Stimulated activated effector memory CD8-positive, alpha-beta T cell treated with anti-CD3 and anti-CD28 coated beads, Interleukin-12 subunit alpha, Interleukin-12 subunit beta, amount 100 ng/mL, for 72 hours (primary cell): ENCODE results near the gene DUSP16.
"Not testable (repeated sequence)": the region's sequence is repeated elsewhere in the genome, so short reads cannot be mapped to it uniquely, and the experiment has no call there.

Experiments
- ATAC-seq: fragments of 150-1000 bp; cut with Tn5 transposase; 2 replicates; pipeline ENCODE4 v1.10.0; 2021
- DNase-seq, 2 donors: peaks; one replicate each; pipeline ENCODE4 v3.0.0; 2021 to 2022; ENCODE audit warnings: low spot score in 2 of 2
- H3K27ac Mint-ChIP-seq: one replicate; pipeline ENCODE4 v1.8.0; 2022; ENCODE audit warnings: mild to moderate bottlenecking, mixed read lengths
- H3K36me3 Mint-ChIP-seq: one replicate; pipeline ENCODE4 v1.8.0; 2022; ENCODE audit warnings: mild to moderate bottlenecking, mixed read lengths
- H3K4me1 Mint-ChIP-seq: one replicate; pipeline ENCODE4 v1.8.0; 2022; ENCODE audit warnings: mixed read lengths
- H3K4me3 Mint-ChIP-seq: one replicate; pipeline ENCODE4 v1.8.0; 2022; ENCODE audit warnings: mild to moderate bottlenecking, mixed read lengths
- H3K9me3 Mint-ChIP-seq: one replicate; pipeline ENCODE4 v1.8.0; 2022; ENCODE audit warnings: mixed read lengths

DUSP16 gene

GRCh38 chr12:12507121-12507520 lies 55.5 kb downstream of the DUSP16 start:
- Mint-ChIP-seq H3K4me1 (peaks cover 47% of the 10 kb centered on the region), H3K9me3 (no peaks in the 10 kb centered on the region), H3K27ac (peak overlapping the region; percentile 73), H3K36me3 (peaks cover 43% of the 10 kb centered on the region), H3K4me3 (peak overlapping the region; percentile 55)
- ATAC-seq (no peak), DNase-seq (no peak)

DNA sequence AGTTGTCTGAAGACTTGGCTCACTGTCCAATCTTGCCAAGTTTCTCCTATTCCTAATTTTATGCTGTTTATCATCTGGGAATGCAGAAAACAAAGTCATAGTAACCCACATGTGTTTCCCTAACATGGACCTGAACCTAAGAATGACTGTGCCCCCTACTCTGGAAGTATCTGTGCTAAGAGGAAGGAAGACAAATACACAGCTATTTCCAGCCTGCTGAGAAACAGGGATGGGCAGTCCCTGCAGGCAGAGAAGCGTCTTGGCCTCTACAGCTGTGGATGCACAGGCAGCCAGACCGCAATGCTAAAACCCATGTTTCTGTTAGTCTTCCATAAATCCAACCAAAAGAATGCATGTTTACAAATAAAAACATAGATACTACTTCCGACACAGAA lies 56.2 kb downstream of the DUSP16 start:
- Mint-ChIP-seq H3K4me3 (peak overlapping the region; percentile 55), H3K9me3 (no peaks in the 10 kb centered on the region), H3K36me3 (peaks cover 43% of the 10 kb centered on the region), H3K4me1 (peaks cover 48% of the 10 kb centered on the region), H3K27ac (peak overlapping the region; percentile 73)
- DNase-seq: no peak
- ATAC-seq: no peak

DNA sequence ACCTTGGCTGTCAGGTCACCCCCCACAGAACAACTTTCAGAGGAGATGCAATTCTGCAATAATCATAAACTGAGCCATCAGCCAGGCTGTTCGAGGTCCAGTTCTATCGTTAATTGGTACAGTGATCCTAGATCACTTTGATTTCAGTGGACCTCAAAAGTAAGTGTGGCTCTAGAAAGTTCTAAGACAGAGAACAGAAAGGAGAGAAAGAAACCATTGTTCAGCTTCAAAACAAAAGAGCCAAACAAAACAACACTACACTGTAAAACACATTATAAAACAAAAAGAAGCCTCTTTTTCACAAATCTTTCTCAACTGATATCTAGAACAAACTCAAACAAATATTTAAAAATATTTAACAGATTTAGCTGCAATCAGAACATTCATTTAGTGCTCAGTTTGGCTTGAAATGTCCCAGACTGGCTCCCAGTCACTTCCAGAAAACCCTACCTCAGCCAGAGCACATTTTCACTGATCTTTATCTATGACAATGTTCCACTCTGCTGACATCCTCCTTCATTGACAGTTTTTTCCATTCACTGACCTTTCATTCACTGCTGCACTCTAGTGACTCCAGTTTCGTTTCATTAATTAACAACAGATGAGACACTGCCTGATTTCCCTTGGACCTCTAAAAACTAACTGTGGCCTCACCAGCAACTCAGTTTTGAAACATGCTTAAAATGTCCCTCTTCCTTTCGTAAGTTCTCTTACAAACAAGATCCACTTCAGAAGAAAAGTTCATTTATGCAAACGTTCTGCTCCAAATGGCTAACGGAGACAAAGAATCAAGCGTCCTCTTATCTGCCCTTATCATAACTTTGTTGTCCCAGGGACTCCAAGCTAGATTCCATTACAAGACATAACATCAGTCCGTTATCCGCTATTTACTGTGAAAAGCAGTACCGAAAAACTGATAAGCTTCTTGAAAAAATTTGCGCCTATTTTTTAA lies 56.8 kb downstream of the DUSP16 start:
- ATAC-seq (peak; percentile 89), DNase-seq (no peak)
- peak overlapping the region; percentile 73 for H3K27ac Mint-ChIP-seq
- H3K36me3 Mint-ChIP-seq: peaks cover 43% of the 10 kb centered on the region
- peak overlapping the region; percentile 55 for H3K4me3 Mint-ChIP-seq
- H3K9me3 Mint-ChIP-seq: no peaks in the 10 kb centered on the region
- peaks cover 55% of the 10 kb centered on the region for H3K4me1 Mint-ChIP-seq

DNA sequence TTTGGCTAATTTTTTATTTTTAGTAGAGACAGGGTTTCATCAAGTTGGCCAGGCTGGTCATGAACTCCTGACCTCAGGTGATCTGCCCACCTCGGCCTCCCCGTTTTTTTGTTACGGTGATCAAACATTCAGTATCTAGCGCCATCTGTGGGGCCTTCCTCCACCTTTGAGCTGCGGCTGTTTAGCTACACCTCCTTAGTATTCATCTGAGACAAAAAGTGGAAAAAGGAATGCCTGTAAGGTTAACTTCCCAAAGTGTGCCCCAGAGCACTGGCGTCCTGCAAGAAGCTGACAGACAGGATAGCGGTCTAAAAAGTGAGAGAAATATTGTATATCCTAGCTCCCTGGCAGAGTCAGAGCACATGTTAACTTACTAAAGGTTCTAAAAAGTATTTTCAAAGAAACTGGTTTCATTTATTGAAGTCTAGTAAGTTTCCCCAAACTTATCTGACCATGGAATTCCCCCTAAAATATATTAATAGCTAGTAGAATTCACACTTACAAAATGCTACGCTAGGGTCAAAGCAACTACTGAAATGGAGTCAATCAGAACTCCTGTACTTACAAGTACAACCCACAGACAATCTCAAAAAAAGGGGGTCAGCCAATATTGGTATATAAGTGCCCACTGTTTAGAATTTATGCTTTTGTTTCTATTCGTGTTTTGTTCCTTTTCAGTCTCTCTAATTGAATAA lies 59.1 kb downstream of the DUSP16 start:
- Mint-ChIP-seq H3K9me3 (no peaks in the 10 kb centered on the region), H3K36me3 (peaks cover 63% of the 10 kb centered on the region), H3K27ac (peak overlapping the region; percentile 73), H3K4me3 (peak overlapping the region; percentile 55), H3K4me1 (peaks cover 70% of the 10 kb centered on the region)
- DNase-seq (peak in 1 of 2 donors; percentile 73), ATAC-seq (peak; percentile 58)

GRCh38 chr12:12502815-12503151 lies 59.9 kb downstream of the DUSP16 start:
- ATAC-seq (peak; percentile 45), DNase-seq (no peak)
- Mint-ChIP-seq H3K4me3 (peak overlapping the region; percentile 55), H3K27ac (peak overlapping the region; percentile 73), H3K36me3 (peaks cover 67% of the 10 kb centered on the region), H3K9me3 (no peaks in the 10 kb centered on the region), H3K4me1 (peaks cover 70% of the 10 kb centered on the region)

DNA sequence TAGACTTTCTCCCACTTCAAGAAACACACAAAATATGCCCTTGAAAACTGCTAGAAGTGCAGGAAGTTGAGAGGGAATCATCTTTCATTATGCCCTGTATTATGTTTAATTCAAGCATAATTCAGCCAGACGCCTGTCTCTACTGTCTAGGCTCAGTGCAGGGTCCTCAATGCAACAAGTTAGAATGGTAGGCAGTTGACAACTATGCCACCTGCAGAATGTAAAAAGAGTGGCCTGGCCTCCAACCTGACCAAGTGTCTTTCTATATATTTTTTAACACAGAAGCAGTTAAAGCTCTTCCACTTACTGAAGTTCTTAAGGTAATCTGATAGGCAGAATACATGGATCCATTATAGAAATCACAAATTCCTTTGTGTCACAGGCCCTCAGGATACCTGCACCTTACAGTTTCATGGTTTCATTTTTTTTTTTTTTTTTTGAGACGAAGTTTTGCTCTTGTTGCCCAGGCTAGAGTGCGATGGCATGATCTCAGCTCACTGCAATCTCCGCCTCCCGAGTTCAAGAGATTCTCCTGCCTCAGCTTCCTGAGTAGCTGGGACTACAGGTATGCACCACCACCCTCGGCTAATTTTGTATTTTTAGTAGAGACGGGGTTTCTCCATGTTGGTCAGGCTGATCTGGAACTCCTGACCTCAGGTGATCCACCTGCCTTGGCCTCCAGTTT lies 60.4 kb downstream of the DUSP16 start:
- DNase-seq, H3K9me3 Mint-ChIP-seq, ATAC-seq: not testable (repeated sequence)
- Mint-ChIP-seq H3K4me1 (peaks cover 70% of the 10 kb centered on the region), H3K27ac (peak overlapping the region; percentile 73), H3K4me3 (peak overlapping the region; percentile 55), H3K36me3 (peaks cover 68% of the 10 kb centered on the region)

- peaks cover 68% of the 10 kb centered on the region for H3K36me3 Mint-ChIP-seq
- no peaks in the 10 kb centered on the region for H3K9me3 Mint-ChIP-seq
- peak overlapping the region; percentile 45 for H3K4me3 Mint-ChIP-seq
- H3K27ac Mint-ChIP-seq: peak overlapping the region; percentile 73
- DNase-seq: no peak
- ATAC-seq: peak; percentile 55
- peaks cover 60% of the 10 kb centered on the region for H3K4me1 Mint-ChIP-seq
Observed at GRCh38 chr12:12501121-12501520, 61.5 kb downstream of the DUSP16 start.

DNA sequence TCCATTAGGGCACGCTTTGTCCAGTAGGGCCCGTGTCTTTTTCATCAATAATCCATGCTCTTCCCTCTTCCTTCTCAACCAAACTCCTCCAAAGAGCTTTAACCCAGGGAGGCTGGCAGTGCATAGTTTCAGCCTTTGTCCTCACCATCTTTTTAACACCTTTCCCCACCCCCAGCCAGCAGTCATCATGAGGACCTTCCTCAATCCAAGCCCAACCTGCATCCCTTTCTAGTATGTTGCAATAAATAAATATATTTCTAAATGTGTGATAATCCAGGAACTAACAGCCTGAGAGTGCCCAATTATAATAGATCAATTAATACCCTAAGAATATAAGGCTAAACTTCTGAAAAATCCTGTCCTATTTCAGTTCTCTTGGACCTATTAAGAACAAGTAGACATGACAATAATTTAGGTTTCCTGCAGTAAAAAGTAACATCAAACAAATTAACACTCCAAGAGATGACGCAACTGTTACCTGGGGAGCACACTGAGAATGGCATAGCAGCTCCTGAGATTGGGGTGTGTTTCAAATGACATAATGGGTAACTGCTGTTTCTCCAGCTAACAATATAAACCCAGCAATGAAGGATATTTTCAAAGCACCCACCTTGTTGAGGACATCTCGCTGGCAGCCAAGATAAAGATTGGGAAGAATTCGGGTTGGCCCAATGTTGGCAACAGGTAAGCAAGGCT lies 62.6 kb downstream of the DUSP16 start:
- Mint-ChIP-seq H3K36me3 (peaks cover 62% of the 10 kb centered on the region), H3K9me3 (no peaks in the 10 kb centered on the region), H3K4me1 (peaks cover 56% of the 10 kb centered on the region), H3K4me3 (peak overlapping the region; percentile 45), H3K27ac (peak overlapping the region; percentile 73)
- ATAC-seq (no peak), DNase-seq (no peak)

- Mint-ChIP-seq H3K36me3 (peaks cover 52% of the 10 kb centered on the region), H3K4me3 (no peak overlapping the region), H3K27ac (peak overlapping the region; percentile 23), H3K4me1 (peaks cover 39% of the 10 kb centered on the region), H3K9me3 (no peaks in the 10 kb centered on the region)
- DNase-seq: no peak
- no peak for ATAC-seq
Observed at GRCh38 chr12:12498210-12498609, 64.5 kb downstream of the DUSP16 start.

- DNase-seq (no peak), ATAC-seq (no peak)
- Mint-ChIP-seq H3K36me3 (peaks cover 42% of the 10 kb centered on the region), H3K4me1 (peaks cover 20% of the 10 kb centered on the region), H3K27ac (no peak overlapping the region), H3K9me3 (no peaks in the 10 kb centered on the region), H3K4me3 (no peak overlapping the region)
Observed at GRCh38 chr12:12495536-12495935, 67.1 kb downstream of the DUSP16 start.

DNA sequence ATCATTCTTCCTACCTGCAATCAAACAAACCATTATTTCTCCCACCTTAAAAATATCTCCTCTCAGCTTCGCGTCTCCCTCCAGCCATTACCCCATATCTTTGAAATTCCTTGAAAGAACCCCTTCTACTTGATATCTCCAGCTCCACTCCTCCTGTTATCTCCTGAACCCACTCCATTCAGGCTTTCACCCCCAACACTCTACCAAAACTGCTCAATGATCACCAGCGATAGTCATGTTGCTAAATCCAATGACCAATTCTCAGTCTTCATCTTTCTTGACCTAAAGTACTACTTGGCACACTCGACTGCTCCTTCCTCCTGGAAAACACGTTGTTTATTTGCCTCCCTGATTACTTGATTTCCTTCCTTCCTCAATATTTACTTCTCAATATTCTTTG lies 70.1 kb downstream of the DUSP16 start:
- H3K9me3 Mint-ChIP-seq: no peaks in the 10 kb centered on the region
- peaks cover 18% of the 10 kb centered on the region for H3K4me1 Mint-ChIP-seq
- ATAC-seq (no peak), DNase-seq (no peak)
- no peak overlapping the region for H3K27ac Mint-ChIP-seq
- H3K4me3 Mint-ChIP-seq: no peak overlapping the region
- H3K36me3 Mint-ChIP-seq: peaks cover 26% of the 10 kb centered on the region

DNA sequence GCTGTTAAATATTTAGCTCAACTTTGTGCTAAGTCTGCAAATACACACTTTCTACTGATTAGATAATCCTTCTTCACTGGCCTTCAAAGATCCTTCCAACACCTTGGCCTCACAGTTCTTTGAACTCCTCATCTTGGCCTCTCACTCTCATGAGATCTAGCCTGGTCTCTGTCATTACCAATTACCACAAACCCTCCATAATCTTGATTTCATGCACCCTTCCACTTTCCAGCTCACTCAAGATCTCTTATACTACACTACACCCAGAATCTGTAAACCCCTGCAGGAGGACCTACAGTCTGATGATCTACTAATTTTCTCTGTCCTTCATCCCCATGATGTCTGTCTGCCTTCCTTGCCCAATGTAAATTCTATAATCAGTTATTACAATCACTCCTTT lies 71.1 kb downstream of the DUSP16 start:
- no peak overlapping the region for H3K4me3 Mint-ChIP-seq
- H3K4me1 Mint-ChIP-seq: peaks cover 26% of the 10 kb centered on the region
- H3K36me3 Mint-ChIP-seq: peaks cover 26% of the 10 kb centered on the region
- H3K27ac Mint-ChIP-seq: no peak overlapping the region
- no peaks in the 10 kb centered on the region for H3K9me3 Mint-ChIP-seq
- ATAC-seq (peak; percentile 69), DNase-seq (no peak)

DNA sequence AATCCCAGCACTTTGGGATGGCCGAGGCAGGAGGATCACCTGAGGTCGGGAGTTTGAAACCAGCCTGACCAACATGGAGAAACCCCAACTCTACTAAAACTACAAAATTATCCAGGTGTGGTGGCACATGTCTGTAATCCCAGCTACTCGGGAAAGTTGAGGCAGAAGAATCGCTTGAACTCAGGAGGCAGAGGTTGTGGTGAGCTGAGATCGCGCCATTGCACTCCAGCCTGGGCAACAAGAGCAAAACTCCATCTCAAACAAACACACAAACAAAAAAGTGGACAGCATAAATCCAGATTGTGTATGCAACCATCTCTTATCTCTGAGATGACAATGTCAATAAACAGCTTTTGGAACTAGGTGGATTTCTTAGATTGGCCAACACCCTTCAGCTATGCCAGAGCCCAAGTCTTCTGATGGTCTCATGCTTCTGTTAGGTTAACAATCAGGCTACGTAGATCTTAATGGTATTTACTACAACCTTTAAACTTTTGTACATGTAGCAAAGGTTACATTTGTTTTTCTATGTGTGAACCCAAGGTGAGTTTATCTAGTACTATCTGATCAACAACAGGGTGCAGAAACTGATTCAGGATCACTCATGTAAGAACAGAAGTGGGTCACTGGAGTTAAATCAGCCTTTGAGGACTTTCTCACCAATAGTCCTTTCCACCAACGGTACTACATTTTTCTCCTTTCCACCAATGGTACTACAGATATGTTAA lies 73.7 kb downstream of the DUSP16 start:
- Mint-ChIP-seq H3K4me1 (peaks cover 26% of the 10 kb centered on the region), H3K4me3 (peak overlapping the region; percentile 27), H3K36me3 (peaks cover 49% of the 10 kb centered on the region), H3K9me3 (no peaks in the 10 kb centered on the region), H3K27ac (peak overlapping the region; percentile 99)
- DNase-seq (no peak), ATAC-seq (peak; percentile 75)

- no peak for DNase-seq
- Mint-ChIP-seq H3K4me1 (peaks cover 33% of the 10 kb centered on the region), H3K27ac (peak overlapping the region; percentile 99), H3K36me3 (peaks cover 56% of the 10 kb centered on the region), H3K9me3 (no peaks in the 10 kb centered on the region), H3K4me3 (peak overlapping the region; percentile 27)
- no peak for ATAC-seq
Observed at GRCh38 chr12:12488296-12488695, 74.4 kb downstream of the DUSP16 start.
